Right lobe of liver (tissue), 6 donors: Measurements from ENCODE around the gene MSANTD4. TPM values are rescaled to one million over a fixed set of nuclear protein-coding genes. Genes with fewer than 3 reads are reported as not detected.
"Not testable (repeated sequence)": the region's sequence is repeated elsewhere in the genome, so short reads cannot be mapped to it uniquely, and the experiment has no call there.

Source experiments
- ATAC-seq, 4 donors: fragments of 200-7000 bp; cut with Tn5 transposase; one replicate each; pipeline ENCODE4 v1.9.1; 2020; ENCODE audit warnings: mild to moderate bottlenecking in 4 of 4, moderate library complexity in 4 of 4
- DNase-seq, 3 donors: peaks; one replicate each; pipeline ENCODE4 v3.0.0-alpha.2; 2020
- H3K27ac ChIP-seq, 3 donors: fragments of 200-600 bp; one replicate each; pipeline ENCODE4 v1.8.0; 2022
- H3K27me3 ChIP-seq, 2 donors: fragments of 200-600 bp; one replicate each; pipeline ENCODE4 v1.8.0; 2022
- H3K36me3 ChIP-seq, 4 donors: fragments of 200-600 bp; sonication (generic) in 1 of 4; one replicate each; pipeline versions ENCODE4 v1.5.1 to v1.8.0; 2017 to 2022; ENCODE audit warnings: control low read depth in 1 of 4
- H3K4me1 ChIP-seq, 4 donors: fragments of 200-600 bp; sonication (generic) in 1 of 4; one replicate each; pipeline versions ENCODE4 v1.5.1 to v1.8.0; 2017 to 2022; ENCODE audit warnings: control low read depth in 1 of 4
- H3K4me3 ChIP-seq, 3 donors: fragments of 200-600 bp; one replicate each; pipeline ENCODE4 v1.8.0; 2022
- H3K9me3 ChIP-seq, 4 donors: fragments of 200-600 bp; sonication (generic) in 1 of 4; one replicate each; pipeline versions ENCODE4 v1.5.1 to v1.8.0; 2017 to 2022; ENCODE audit warnings: control low read depth in 1 of 4
- POLR2A ChIP-seq: fragments of 450-650 bp; IDR thresholded peaks from one replicate; pipeline ENCODE4 v1.6.1; 2017; ENCODE audit warnings: antibody characterized with exemption, mild to moderate bottlenecking
- WGBS: methylation state at CpG from one replicate; pipeline ENCODE4 v1.1.6; 2018; ENCODE audit warnings: low coverage, low lambda C conversion rate; ENCODE audit not compliant: insufficient coverage; ENCODE audit errors: missing lambda C conversion rate; 5-methylcytosine and 5-hydroxymethylcytosine counted together
- intact Hi-C, 2 donors: fragments of 100-400 bp; cut with DNase I; formaldehyde crosslinking; loops; one replicate each; pipeline versions ENCODE4 v1.11.2 to v1.14.1; 2022
- total RNA-seq, 6 experiments: library from RNA; depleted of rRNA in 2 of 6; stranded (reverse); fragments of >200 nt in 2 of 6; fragmentation: NEBNext Ultra II Directional in 3 of 6; extraction: Animal tissue kit (Norgen Biotek cat#: 25700) in 3 of 6; gene quantifications; one replicate each; pipeline versions ENCODE4 v1.1.0 to v1.2.4, GENCODE V29; 2016 to 2023
- TF ChIP-seq, protein P1 (sequence below), 4 donors: fragments of 200-600 bp in 3 of 4; fragments of 450-650 bp in 1 of 4; IDR thresholded peaks; one replicate each; pipeline versions ENCODE4 v1.5.1 to v1.8.0; 2016 to 2022; ENCODE audit warnings: antibody characterized with exemption in 4 of 4, mild to moderate bottlenecking in 2 of 4
- donor health status: DM: no; HTN: yes; CAD: no.
- donor health status: DM: no; HTN: no; CAD: no.
- donor health status: DM: no; HTN: no; CAD: no.
- donor health status: DM: no; HTN: yes; CAD: no.
- donor health status: DM: no; HTN: yes; CAD: no.

Gene MSANTD4
- total RNA-seq, 6 experiments from 2014 or later = 3.2 to 9.6 (median 5.6) TPM

DNA sequence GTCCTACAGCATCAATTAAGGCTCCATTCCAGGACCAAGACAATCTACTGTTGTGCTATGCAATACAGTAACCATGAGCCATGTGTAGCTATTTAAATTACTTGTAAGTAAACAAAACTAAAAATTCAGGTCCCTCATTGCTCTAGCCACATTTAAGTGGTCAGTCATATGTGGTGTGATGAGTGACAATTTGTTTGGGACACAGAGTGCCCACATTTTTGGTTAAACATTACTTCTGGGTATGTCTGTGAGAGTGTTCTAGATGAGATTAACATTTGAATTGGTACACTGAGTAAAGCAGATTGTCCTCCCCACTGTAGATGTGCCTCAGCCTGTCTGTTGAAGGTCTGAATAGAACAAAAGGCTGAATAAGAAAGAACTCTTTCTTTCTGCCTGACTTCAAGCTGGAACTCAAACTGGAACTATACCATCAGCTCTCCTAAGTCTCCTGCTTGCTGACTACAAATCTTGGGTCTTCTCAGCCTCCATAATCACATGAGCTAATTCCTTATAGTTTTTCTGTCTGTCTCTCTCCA, 39.3 kb upstream of the MSANTD4 start:
- Histone ChIP-seq H3K27me3 (no peaks in the 10 kb centered on the region), H3K36me3 (no peaks in the 10 kb centered on the region), H3K4me3 (no peak overlapping the region), H3K4me1 (no peaks in the 10 kb centered on the region), H3K27ac (no peak overlapping the region), H3K9me3 (no peaks in the 10 kb centered on the region)
- ATAC-seq (no peak), DNase-seq (no peak)
- no peak for TF ChIP-seq POLR2A
- TF ChIP-seq, protein P1, sequence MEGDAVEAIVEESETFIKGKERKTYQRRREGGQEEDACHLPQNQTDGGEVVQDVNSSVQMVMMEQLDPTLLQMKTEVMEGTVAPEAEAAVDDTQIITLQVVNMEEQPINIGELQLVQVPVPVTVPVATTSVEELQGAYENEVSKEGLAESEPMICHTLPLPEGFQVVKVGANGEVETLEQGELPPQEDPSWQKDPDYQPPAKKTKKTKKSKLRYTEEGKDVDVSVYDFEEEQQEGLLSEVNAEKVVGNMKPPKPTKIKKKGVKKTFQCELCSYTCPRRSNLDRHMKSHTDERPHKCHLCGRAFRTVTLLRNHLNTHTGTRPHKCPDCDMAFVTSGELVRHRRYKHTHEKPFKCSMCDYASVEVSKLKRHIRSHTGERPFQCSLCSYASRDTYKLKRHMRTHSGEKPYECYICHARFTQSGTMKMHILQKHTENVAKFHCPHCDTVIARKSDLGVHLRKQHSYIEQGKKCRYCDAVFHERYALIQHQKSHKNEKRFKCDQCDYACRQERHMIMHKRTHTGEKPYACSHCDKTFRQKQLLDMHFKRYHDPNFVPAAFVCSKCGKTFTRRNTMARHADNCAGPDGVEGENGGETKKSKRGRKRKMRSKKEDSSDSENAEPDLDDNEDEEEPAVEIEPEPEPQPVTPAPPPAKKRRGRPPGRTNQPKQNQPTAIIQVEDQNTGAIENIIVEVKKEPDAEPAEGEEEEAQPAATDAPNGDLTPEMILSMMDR (IDR thresholded peaks at IDR 0.05) = no peak
- intact Hi-C loops = no loop called here

DNA sequence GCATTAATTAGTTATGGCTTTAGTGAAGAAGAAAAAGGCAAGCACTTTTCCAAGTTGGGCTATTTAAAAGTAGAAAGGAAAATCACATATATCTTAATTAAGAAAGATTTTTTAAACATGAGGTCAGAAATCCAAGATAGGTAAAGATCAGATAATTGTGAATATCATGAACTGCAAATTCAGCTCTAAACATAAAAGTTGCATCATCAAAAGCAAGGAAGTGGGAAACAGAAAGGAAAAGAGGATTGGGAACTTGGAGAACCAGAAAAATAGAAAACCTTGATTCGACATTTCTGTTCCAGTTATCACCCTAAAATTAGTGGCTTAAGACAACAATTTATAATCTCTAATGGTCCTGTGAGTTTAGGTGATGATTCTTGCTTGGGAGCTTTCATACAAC, 37.6 kb upstream of the MSANTD4 start:
- intact Hi-C loops = no loop called here
- DNase-seq (no peak), ATAC-seq (no peak)
- WGBS = 80% methylated on average over 1 of the region's 1 CpG
- Histone ChIP-seq H3K4me1 (no peaks in the 10 kb centered on the region), H3K9me3 (no peaks in the 10 kb centered on the region), H3K4me3 (no peak overlapping the region), H3K27ac (no peak overlapping the region), H3K27me3 (no peaks in the 10 kb centered on the region), H3K36me3 (no peaks in the 10 kb centered on the region)
- TF ChIP-seq, protein P1 (IDR thresholded peaks at IDR 0.05) = no peak
- no peak for TF ChIP-seq POLR2A

DNA sequence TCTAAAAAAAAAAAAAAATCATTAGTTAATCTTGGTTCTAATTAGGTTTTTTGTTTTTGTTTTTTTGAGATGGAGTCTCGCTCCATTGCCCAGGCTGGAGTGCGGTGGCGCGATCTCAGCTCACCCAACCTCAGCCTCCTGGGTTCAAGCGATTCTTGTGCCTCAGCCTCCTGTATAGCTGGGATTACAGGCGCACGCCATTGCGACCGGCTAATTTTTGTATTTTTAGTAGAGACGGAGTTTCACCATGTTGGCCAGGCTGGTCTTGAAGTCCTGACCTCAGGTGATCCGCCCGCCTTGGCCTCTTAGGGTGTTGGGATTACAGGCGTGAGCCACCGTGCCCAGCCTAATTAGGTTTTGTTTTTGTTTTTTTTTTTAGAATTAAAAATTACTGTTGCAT, 36.3 kb upstream of the MSANTD4 start:
- H3K36me3 ChIP-seq, H3K9me3 ChIP-seq, H3K27ac ChIP-seq, intact Hi-C loops, H3K4me3 ChIP-seq, ATAC-seq, DNase-seq, H3K27me3 ChIP-seq, H3K4me1 ChIP-seq: not testable (repeated sequence)
- WGBS = 98% methylated on average over 14 of the region's 14 CpGs

DNA sequence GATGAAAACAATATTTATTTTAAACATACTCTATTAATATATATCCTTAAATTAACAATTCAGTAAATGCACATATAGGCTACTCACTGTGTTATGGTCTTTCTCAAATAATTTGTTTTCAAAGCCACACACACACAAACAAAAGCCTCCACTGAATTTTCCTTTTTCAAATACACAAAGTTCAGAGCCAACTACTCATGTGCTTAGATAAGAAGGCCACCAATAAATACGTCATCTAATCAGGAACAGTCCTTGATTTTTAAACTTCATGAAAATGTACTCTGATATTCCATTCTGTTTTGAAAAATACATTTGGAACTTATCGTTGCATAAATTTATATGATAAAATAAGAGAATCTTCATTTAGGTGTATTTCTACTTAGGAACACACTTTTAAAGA, 29.1 kb upstream of the MSANTD4 start:
- ATAC-seq = no peak
- no peak for DNase-seq
- Histone ChIP-seq H3K4me3 (no peak overlapping the region), H3K27me3 (no peaks in the 10 kb centered on the region), H3K4me1 (no peaks in the 10 kb centered on the region), H3K36me3 (no peaks in the 10 kb centered on the region), H3K9me3 (no peaks in the 10 kb centered on the region), H3K27ac (no peak overlapping the region)
- intact Hi-C loops = no loop called here
- TF ChIP-seq, protein P1 (IDR thresholded peaks at IDR 0.05) = no peak
- no peak for TF ChIP-seq POLR2A
- 56% methylated on average over 2 of the region's 2 CpGs for WGBS

DNA sequence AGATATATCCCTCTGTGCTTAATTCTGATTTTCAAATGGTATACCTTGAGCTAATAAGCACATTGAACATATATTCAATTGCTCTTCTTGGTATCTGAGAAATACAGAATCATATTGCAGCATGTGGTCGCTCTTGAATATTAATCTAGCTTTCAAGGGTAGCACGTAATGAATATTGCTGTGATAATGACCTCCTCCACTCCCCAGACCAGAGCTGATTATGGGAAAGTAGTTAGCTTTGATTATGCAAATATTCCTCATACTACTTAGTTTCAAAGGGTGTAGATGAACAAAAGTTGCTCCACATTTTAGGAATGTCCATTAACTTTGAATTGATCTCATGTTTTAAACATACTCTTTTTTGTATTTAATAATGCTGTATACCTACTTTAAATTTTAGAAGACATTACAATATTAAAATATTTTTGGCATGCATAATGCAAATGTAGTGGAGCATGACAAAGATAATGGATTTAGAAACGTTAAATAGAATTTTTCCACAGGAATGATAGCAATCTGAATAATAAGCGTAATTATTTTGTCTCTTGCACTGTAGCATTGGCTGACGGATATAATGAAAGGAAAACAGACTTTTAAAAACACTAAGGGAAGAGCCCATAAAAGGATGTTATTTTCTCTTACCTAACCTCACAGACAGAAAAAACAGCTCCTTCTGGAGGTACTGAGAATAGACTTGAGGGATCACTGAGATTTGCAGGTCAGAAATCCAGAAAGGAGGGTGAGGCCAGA, 27.9 kb upstream of the MSANTD4 start:
- no peak for TF ChIP-seq POLR2A
- Histone ChIP-seq H3K27me3 (no peaks in the 10 kb centered on the region), H3K4me3 (no peak overlapping the region), H3K36me3 (no peaks in the 10 kb centered on the region), H3K27ac (no peak overlapping the region), H3K4me1 (no peaks in the 10 kb centered on the region), H3K9me3 (no peaks in the 10 kb centered on the region)
- WGBS = 73% methylated on average over 5 of the region's 5 CpGs
- intact Hi-C loops = no loop called here
- no peak for ATAC-seq
- DNase-seq = no peak
